ENCODE data around the gene MIPOL1.
"Not testable (repeated sequence)": the region's sequence is repeated elsewhere in the genome, so short reads cannot be mapped to it uniquely, and the experiment has no call there.

Gene MIPOL1

DNA sequence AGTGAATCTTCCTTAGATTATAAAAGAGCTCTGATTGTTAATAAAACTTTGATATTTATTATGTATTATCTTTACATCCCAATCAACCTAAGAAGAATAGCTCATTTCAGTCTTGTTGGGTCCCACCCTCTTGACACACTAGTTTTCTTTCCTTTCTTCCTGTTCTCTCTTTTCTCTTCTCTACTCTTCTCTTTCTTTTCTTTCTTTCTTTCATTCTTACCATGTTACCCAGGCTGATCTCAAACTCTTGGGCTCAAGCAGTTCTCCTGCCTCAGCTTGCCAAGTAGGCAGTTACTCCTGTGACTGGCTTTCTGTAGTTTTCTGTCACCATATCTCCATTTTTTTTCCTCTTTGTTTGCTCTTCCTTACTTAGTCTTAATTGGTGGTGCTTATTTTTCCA lies 177.8 kb downstream of the MIPOL1 start:
- TF ChIP-seq, protein P1, sequence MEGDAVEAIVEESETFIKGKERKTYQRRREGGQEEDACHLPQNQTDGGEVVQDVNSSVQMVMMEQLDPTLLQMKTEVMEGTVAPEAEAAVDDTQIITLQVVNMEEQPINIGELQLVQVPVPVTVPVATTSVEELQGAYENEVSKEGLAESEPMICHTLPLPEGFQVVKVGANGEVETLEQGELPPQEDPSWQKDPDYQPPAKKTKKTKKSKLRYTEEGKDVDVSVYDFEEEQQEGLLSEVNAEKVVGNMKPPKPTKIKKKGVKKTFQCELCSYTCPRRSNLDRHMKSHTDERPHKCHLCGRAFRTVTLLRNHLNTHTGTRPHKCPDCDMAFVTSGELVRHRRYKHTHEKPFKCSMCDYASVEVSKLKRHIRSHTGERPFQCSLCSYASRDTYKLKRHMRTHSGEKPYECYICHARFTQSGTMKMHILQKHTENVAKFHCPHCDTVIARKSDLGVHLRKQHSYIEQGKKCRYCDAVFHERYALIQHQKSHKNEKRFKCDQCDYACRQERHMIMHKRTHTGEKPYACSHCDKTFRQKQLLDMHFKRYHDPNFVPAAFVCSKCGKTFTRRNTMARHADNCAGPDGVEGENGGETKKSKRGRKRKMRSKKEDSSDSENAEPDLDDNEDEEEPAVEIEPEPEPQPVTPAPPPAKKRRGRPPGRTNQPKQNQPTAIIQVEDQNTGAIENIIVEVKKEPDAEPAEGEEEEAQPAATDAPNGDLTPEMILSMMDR (IDR thresholded peaks at IDR 0.05; ENCODE audit: low read length, missing control alignments): no peak
- DNase-seq (ENCODE audit: low read depth): no peak
- H3K4me3 ChIP-seq (replicated peaks; ENCODE audit: low read depth, low read length): no peak overlapping the region

DNA sequence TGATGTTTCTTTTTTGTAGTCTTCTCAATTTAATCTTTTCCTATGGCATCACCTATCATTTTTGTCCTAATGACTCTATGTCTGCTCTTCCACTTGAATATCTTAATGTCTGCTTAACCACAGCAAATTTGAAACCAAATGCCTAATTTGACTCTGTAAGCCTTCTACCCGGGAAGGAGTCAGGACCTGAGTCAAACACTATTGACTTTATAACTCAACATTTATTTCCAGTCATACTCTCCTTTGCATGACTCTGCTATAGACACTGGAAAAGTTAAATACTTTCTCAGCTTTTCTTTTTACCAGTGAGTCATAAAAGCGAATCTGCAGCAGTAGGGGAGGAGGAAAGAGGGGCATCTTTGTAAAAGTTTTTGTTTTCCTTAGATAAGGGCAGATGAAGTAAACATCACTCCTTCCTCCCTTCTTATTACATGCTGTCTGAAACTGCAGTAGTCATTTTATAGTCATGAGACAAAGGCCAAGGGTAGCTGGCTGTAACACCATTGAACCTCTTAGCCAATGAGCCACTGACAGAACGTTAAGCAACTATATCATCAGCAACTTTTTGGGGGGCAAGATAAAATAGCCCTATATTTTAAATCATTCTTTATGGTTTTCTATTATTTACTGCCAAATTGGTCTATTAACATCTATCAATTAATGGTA lies 179.3 kb downstream of the MIPOL1 start:
- no peak overlapping the region for H3K4me3 ChIP-seq (replicated peaks; ENCODE audit: low read depth, low read length)
- DNase-seq (ENCODE audit: low read depth): no peak
- TF ChIP-seq, protein P1 (IDR thresholded peaks at IDR 0.05; ENCODE audit: low read length, missing control alignments): no peak

DNA sequence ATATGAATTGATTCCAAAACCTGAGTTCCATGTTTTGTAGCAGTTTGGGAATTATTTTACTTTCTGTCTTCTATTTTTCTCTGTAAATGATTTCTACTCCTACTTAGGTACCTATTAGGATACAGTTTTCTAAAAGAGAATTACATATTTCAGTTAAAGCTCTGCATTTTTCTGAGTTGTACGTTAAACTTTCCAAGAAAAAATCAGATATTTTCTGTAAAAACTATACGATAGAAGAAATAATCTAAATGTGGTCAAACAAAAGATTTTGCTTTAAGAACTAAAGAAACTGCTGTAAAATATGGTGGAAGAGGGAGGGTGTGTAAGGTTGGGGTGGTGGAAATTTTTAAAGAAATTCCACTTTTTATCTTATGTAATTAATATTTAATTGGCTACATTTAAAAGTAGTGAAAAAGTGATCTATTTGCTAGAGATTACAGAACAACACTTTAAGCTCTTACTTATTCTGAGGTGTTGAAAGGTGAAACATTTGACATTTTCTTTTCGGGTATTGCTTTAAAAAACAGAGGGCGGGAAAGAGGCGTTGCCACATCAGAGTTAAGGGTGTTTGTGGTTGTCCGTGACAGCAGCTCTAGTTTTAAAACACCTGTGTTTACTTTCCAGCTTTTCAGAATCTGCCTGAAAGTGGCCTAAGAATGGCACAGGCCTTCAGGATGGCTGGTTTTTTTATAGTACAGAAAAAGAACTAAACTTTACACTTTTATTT lies 187.3 kb downstream of the MIPOL1 start:
- H3K4me3 ChIP-seq (replicated peaks; ENCODE audit: low read depth, low read length): no peak overlapping the region
- DNase-seq (ENCODE audit: low read depth): no peak
- TF ChIP-seq, protein P1 (IDR thresholded peaks at IDR 0.05; ENCODE audit: low read length, missing control alignments): no peak

DNA sequence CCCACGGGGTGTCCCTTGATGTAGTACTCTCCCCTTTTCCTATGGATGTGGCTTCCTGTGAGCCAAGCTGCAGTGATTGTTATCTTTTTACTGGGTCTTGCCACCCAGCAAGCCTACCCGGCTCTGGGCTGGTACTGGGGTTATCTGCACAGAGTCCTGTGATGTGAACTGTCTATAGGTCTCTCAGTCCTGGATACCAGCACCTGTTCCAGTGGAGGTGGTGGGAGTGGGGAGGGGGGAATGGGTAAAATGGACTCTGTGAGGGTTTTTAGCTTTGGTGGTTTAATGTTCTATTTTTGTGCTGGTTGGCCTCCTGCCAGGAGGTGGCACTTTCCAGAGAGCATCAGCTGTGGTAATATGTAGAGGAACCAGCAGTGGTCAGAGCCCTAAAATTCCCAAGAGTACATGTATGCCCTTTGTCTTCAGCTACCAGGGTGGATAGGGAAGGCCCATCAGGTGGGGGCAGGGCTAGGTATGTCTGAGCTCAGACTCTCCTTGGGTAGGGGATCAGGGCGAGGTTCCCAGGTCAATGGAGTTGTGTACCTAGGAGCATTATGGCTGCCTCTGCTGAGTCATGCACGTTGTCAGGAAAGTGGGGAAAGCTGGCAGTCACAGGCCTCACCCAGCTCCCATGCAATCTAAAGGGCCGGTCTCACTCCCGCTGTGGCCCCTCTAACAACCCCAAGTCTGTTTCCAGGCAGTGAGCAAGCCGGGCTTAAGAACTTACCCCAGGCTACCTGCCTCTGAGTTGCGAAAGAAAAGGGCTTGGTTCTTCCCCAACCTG lies 199.6 kb downstream of the MIPOL1 start:
- H3K4me3 ChIP-seq (replicated peaks; ENCODE audit: low read depth, low read length); DNase-seq (ENCODE audit: low read depth): not testable (repeated sequence)

DNA sequence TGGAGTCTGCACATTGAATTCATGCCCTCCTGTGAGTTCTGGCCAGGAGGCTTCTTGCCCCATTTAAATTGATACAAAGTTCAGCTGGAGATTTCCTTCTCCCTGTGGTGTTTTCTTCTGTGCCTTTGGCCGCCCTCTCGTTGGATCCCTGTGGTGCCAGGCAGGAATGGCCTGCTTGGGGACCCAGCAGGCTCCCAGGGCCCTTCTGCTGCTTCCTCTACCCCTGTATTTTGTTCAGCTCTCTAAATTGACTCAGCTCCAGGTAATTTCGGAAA lies 200.1 kb downstream of the MIPOL1 start:
- TF ChIP-seq, protein P1 (IDR thresholded peaks at IDR 0.05; ENCODE audit: low read length, missing control alignments): no peak
- no peak overlapping the region for H3K4me3 ChIP-seq (replicated peaks; ENCODE audit: low read depth, low read length)
- DNase-seq (ENCODE audit: low read depth): no peak

DNA sequence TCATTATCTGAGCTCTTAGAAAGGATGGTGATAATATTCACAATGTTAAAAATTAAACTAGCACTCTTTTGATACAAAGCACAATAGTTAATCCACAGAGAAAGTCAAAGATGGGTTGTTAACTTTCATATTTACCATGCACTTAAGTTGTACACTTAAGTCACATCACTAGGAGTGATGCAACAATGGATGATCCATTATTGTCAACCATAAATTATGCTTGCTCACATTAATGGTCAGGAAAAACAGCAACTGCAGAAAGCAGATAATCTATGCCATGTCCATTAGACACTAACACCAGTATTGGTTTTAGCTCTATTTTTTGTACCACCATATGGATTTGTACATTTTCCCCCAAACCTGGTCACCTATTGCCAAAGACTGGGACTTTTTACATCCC lies 201.8 kb downstream of the MIPOL1 start:
- no peak overlapping the region for H3K4me3 ChIP-seq (replicated peaks; ENCODE audit: low read depth, low read length)
- no peak for DNase-seq (ENCODE audit: low read depth)
- TF ChIP-seq, protein P1 (IDR thresholded peaks at IDR 0.05; ENCODE audit: low read length, missing control alignments): no peak

DNA sequence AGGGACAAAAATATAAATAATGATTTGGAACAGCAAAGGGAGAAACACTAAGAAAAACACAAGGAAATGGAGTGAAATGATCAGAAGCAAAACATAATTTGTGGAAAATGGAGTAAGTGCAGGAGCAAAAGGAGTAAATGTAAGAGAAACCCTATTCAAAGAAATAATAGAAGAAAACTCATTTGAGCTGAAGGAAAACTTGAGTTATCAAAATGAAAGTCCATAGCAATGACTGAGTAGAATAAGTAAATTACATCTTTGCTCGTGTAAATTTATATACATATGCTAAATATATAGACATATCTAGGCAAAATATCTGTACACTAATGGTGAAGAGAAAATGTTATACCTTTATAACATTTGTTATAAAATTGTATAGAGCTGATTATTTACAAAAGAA lies 203.4 kb downstream of the MIPOL1 start:
- no peak overlapping the region for H3K4me3 ChIP-seq (replicated peaks; ENCODE audit: low read depth, low read length)
- TF ChIP-seq, protein P1 (IDR thresholded peaks at IDR 0.05; ENCODE audit: low read length, missing control alignments): no peak
- DNase-seq (ENCODE audit: low read depth): no peak

Measured in fibroblast of pulmonary artery (primary cell).